HG02759 (cell line): ENCODE results near the gene NKX6-1.

Experiments used
- ATAC-seq: cut with Tn5 transposase; IDR thresholded peaks from one replicate; pipeline ENCODE4 v1.9.1; 2021; ENCODE audit warnings: mild to moderate bottlenecking, moderate library complexity; ENCODE audit not compliant: unreplicated experiment

The NKX6-1 gene

GRCh38 chr4:84498935-84499623, at the start of gene NKX6-1:
NKX6-1 (minus strand) TSS chr4:84499292; CDS start chr4:84498228, 1,064 bp downstream.
- no peak for ATAC-seq

- ATAC-seq, result no peak
These were observed 48.1 kb upstream of the NKX6-1 start for GRCh38 chr4:84547211-84547610.

DNA sequence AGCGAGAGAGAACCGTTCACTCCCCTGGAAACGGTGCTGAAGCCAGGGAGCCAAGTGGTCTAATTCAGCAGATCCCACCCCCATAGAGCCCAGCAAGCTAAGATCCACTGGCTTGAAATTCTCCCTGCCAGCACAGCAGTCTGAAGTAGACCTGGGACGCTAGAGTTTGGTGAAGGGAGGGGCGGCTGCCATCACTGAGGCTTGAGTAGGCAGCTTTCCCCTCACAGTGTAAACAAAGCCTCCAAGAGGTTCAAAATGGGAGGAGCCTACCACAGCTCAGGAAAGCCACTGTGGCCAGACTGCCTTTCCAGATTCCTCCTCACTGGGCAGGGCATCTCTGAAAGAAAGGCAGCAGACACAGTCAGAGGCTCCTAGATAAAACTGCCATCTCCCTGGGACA, 46.0 kb upstream of the NKX6-1 start:
- no peak for ATAC-seq

GRCh38 chr4:84535901-84536300, 36.8 kb upstream of the NKX6-1 start:
- no peak for ATAC-seq

GRCh38 chr4:84531689-84532088, 32.6 kb upstream of the NKX6-1 start:
- no peak for ATAC-seq

DNA sequence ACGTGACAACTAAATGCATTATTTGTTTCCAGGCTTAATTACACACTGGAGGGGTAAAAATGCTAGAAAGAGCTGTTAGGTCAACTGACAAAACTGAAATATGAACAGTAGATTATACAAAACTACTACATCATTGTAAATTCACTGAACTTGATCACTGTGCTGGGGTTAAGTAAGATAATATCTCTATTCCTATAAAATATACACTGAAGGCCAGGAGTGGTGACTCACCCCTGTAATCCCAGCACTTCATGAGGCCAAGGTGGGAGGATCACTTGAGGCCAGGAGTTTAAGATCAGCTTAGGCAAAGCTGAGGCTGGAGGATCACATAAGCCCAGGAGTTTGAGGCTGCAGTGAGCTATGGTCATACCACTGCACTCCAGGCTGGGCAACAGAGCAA, 31.8 kb upstream of the NKX6-1 start:
- no peak for ATAC-seq

GRCh38 chr4:84530454-84530853, 31.4 kb upstream of the NKX6-1 start:
- ATAC-seq, result no peak

DNA sequence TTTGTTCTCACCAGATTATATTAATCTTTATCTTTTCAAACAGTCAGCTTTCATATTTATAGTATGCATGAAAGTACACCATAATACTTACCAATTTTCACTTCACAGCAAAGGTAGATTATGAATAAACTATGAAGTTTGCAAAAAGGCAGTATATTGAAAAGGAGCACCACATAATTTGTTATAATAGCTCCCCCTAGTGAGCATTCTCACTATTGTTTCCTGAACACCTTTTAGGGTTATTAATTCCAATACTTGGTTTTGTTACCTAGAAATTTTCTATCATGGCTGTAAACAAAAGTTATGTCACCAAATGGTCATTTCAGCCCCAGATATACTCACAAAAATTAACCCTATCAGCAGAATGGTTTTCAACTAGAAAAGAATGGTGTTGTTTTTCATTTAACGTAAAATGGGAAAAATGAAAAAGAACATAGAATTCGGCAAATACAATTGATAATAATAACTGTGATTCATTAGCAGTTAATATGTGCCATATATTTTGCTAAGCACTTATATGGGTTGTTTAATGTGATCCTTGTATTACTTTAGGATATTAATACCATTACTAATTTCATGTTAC, 30.2 kb upstream of the NKX6-1 start:
- peak; percentile 48 for ATAC-seq

DNA sequence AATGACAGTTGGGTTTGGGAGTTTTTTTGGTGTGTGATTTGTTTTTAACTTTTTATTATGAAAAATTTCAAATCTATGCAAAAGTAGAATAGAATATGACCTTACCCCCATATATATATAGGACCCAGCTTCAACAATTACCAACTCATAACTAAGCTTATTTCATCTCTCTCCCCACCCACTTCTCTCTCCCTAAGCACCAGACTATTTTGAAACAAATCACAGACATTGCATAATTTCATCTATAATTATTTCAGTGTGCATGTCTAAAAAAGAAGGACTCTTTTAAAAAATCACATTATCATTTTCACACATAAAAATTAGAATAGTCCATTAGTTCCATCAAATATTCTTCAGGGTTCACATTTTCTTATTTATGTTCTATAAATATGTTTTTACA, 28.3 kb upstream of the NKX6-1 start:
- ATAC-seq, result no peak

- no peak for ATAC-seq
These were observed 16.0 kb upstream of the NKX6-1 start for GRCh38 chr4:84515075-84515474.

DNA sequence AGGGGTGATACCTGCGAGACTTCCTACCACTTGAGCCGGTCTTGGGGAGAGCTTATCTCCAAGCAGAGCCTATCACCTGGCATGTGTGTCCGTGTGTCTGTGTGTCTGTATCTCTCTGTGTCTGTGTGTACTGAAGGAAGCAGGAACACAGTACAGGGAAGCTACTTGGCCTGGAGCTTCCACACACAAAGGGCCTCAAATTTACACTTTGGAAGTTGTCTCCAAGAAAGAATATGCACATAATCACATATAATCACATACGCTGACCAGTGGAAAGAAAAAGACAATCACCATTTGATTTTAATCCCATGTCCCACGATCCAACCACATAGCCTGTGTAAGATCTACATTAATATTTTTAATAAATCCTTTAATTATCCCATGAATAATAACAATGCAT, 13.2 kb upstream of the NKX6-1 start:
- no peak for ATAC-seq

DNA sequence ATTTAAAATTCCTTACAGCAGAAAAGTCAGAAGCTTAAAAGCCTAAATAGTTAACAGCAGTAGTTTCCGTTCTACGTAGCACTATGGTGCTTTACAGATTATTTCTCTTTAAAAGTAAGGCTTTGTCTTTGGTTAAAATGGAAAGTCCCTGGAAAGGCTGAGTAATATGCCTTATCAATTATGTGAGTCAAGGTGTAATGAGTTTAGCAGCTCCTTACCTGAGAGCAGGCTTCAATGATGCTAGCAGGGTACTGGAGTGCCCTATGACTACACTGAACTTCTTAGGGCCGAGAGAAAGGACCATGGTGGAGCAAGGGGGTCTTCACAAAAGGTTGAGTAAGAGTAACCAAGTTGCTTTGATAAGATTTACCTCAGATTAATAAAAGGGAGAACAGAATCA, 12.6 kb upstream of the NKX6-1 start:
- no peak for ATAC-seq

GRCh38 chr4:84507941-84508340, 8.8 kb upstream of the NKX6-1 start:
- ATAC-seq, result no peak

DNA sequence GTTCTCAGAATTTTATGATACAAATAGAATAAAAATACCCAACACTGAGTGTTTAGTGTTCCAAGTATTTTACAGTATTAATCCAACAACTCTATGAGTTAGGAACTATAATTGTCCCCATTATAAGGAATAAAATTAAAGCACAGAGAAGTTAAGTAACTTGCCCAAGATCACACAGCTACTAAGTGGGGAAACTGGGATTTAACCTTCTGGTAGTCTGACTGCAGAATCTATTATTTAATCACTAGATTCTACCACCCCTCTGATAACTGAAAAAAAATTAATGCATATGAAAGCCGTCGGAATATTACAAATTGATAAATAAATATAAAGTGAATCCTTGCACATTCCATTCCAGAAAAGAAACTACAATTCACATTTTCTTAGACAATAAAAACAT, 5.7 kb upstream of the NKX6-1 start:
- no peak for ATAC-seq

DNA sequence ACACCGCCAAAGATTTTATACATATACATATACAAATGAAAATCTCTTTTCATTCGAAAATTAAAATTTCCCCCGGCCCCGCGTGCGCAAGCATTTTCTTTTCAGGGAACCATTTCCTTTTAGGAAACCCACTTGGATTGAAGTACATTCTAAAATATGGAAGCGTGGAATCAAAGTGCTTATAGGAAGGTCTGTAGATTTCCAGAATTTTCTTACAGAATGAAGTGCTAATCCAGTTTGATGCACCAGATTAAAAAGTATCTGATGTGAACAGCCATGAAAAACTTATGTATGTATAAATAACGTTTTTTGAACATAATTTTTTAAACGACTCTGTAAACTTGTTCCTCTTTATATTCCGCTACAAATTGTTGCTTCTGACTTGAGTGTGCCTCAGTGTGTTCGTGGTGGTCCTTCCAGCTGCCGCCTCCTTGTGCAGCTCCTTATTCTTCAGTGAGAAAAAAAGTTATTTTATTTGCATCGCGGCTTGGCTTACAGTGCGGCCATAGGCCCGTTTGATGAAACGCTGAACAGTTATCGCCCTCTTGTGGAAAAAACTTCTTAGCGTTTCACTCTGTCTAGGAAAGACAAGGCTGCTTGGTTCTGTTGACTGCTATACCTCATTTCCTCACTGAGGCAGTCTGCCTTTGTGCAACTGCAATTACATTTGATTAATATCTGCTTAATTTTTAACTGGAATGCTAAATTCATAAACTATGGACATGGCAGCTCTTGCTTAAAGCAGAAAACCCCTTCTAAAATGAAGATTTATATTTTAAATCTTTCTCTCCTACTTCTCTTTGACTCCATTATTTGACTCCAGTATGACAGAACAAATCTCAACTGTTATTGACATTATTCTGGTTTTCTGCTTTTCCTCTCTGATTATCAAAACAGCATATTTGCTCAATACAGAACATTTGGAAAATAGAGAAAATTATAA, 4.7 kb upstream of the NKX6-1 start:
- peak; percentile 91 for ATAC-seq

- ATAC-seq, result no peak
These were observed 3.9 kb upstream of the NKX6-1 start for GRCh38 chr4:84502955-84503373.

GRCh38 chr4:84502333-84502954, 3.4 kb upstream of the NKX6-1 start:
- no peak for ATAC-seq

- ATAC-seq, result no peak
These were observed 2.7 kb upstream of the NKX6-1 start for GRCh38 chr4:84501721-84502267.

DNA sequence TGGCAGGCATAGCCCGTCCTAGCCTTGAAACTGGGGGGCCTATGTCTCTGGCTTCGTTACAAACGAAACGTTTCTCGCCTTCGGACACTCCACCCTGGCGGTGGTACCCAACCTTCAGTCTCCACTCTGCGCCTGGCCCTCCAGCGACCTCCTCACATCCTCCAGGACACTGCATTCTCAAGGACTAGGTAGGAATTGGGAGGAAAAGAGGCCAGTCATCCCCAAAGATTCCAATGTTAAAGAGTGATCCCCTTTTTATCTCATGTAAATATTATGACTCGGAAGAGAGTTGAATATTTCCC, 2.1 kb upstream of the NKX6-1 start:
- no peak for ATAC-seq

DNA sequence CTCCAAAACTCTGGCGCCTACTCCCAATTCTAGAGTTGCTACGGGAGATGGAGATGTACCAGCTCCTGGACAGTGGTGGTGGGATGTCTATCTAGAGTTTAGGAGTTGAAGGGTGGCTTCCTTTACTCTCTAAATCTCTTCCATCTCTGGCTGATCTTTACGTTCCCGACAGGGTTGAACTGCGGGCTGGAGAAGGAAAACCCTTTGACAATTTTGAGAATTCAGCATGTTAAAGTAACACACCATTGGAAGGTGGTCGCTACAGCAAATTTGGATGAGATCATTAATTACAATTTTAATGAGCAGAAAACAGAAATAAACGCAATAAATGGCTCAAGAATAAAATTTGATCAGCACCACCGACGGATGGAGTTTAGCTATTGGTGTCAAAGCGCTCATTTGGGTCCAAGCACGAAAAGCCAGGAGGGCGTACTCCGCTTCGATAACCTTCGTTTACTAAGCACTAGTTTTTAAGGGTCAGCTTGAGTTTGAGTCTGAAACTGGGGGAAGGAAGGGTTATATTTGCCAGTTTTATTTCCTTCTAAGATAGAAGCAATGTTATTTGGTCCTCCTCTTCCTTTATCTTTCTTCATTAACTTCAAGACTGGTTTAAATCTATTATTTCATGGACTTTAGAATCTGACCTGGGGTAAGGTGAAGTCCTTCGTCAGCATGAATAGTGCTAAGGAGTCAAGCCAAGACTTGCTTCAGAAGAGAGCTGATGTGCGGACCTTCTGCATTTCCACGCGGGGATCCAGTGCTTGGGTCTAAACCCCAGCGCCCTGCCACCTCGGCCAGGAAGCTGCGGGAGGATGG, 1.5 kb upstream of the NKX6-1 start:
- no peak for ATAC-seq
